Measurements from ENCODE around the gene GLI3. TPM values are rescaled to one million over a fixed set of nuclear protein-coding genes. Genes with fewer than 3 reads are reported as not detected.

Gene GLI3
- total and polyA plus RNA-seq, 2 of the 4 experiments (the other 2 are of a cell fraction), result 1.3 to 3.9 TPM

DNA sequence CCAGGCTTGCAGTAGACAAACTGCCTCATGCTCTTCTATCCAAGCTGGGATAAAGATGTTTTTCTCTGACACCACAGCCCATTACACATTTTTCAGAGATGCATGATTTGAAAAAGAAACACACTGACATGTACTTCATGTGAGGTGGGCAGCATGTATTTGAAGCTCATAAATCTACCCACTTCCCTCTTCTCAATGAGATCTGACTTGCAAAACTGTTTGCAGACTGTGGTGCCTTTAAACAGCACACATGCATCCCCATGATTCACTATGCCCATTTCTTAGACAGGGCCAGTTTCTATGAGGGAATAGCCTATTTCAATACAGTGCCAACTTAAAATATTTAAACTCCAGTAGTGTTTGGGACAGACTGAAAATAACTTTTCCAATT, 109.8 kb downstream of the GLI3 start:
- TF ChIP-seq RCOR1 (IDR thresholded peaks at IDR 0.05; ENCODE audit: insufficient replicate concordance, low read length) (no peak), CTCF (conservative IDR thresholded peaks at IDR 0.05; ENCODE audit: low read depth, low read length) (no peak), ELK1 (IDR thresholded peaks at IDR 0.05; ENCODE audit: borderline replicate concordance, low read depth, low read length) (no peak), MAFK (IDR thresholded peaks at IDR 0.05; ENCODE audit: low read depth, low read length) (no peak), SMC3 (IDR thresholded peaks at IDR 0.05; ENCODE audit: low read depth, low read length) (no peak), FOS (IDR thresholded peaks at IDR 0.05; ENCODE audit: low read depth, low read length) (no peak), MAZ (IDR thresholded peaks at IDR 0.05; ENCODE audit: borderline replicate concordance, low read depth, low read length) (no peak), POLR2A (IDR thresholded peaks at IDR 0.05; ENCODE audit: low read depth, low read length) (no peak)
- TF ChIP-seq, protein P1, sequence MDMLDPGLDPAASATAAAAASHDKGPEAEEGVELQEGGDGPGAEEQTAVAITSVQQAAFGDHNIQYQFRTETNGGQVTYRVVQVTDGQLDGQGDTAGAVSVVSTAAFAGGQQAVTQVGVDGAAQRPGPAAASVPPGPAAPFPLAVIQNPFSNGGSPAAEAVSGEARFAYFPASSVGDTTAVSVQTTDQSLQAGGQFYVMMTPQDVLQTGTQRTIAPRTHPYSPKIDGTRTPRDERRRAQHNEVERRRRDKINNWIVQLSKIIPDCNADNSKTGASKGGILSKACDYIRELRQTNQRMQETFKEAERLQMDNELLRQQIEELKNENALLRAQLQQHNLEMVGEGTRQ (IDR thresholded peaks at IDR 0.05; ENCODE audit: low read depth, low read length), result no peak
- dilution Hi-C loops (cut with HindIII; ENCODE audit: low sequenced_read_pairs, unreplicated experiment), result no loop called here
- Histone ChIP-seq H2AK9ac (replicated peaks; ENCODE audit: low read depth, low read length, poor library complexity) (no peak overlapping the region), H2AK5ac (ENCODE audit: low read depth, low read length) (no peak overlapping the region), H2BK120ac (ENCODE audit: low read depth, low read length) (no peak overlapping the region), H3K23ac (ENCODE audit: low read depth, low read length) (no peak overlapping the region), H3K56ac (ENCODE audit: extremely low read depth, insufficient read depth, low read length) (no peak overlapping the region), H2AFZ (replicated peaks; ENCODE audit: low read length, poor library complexity) (no peak overlapping the region), H3K9me3 (ENCODE audit: control insufficient read depth, insufficient read depth, low read length) (no peaks in the 10 kb centered on the region; the same call in 1 of the 2 replicates), H4K8ac (ENCODE audit: low read depth in 2 of 2, low read length in 2 of 2) (no peak overlapping the region), H3K18ac (ENCODE audit: low read depth, low read length) (no peak overlapping the region), H2BK5ac (ENCODE audit: low read depth, low read length, poor library complexity, severe bottlenecking) (no peak overlapping the region), H4K91ac (ENCODE audit: insufficient read depth, low read depth, low read length) (no peak overlapping the region), H3K36me3 (ENCODE audit: control insufficient read depth, insufficient read depth, low read length) (peaks cover 2% of the 10 kb centered on the region; the same call in 1 of the 2 replicates), H3K27me3 (ENCODE audit: control insufficient read depth, insufficient read depth, low read length) (no peaks in the 10 kb centered on the region), H3K4me1 (ENCODE audit: control insufficient read depth, insufficient read depth, low read length) (no peaks in the 10 kb centered on the region), H3K9ac (ENCODE audit: low read depth, low read length) (no peak overlapping the region), H2BK15ac (ENCODE audit: low read depth, low read length) (no peak overlapping the region), H3K27ac (ENCODE audit: insufficient read depth, low read length) (no peak overlapping the region), H3K9me1 (ENCODE audit: insufficient read depth, low read length) (no peaks in the 10 kb centered on the region), H4K20me1 (ENCODE audit: insufficient read depth, low read length) (peaks cover 3% of the 10 kb centered on the region; the same call in 1 of the 2 replicates), H3K4me3 (ENCODE audit: insufficient read depth, low read depth, low read length) (no peak overlapping the region), H2BK20ac (ENCODE audit: low read depth, low read length) (no peak overlapping the region), H3K4ac (ENCODE audit: low read depth, low read length) (no peak overlapping the region), H3K79me1 (ENCODE audit: low read depth in 1 of 2, low read length in 2 of 2) (peaks cover 5 to 11% of the 10 kb centered on the region in 2 experiments; a peak in 2 of 4 replicates), H3K14ac (replicated peaks; ENCODE audit: low read depth, low read length) (no peak overlapping the region), H3K4me2 (ENCODE audit: low read depth, low read length) (no peak overlapping the region), H4K5ac (ENCODE audit: low read depth, low read length) (no peak overlapping the region)
- CTCF ChIA-PET, result no interaction called here
- in situ Hi-C loops (cut with MboI; ENCODE audit: low sequenced_read_pairs), result no loop called here
- BruUV-seq (replicated peaks), result no TSS peak
- intact Hi-C loops (cut with micrococcal nuclease), result no loop called here
- DNase-seq, result no peak
- POLR2A ChIA-PET (ENCODE audit: unreplicated experiment), result no interaction called here
- ATAC-seq (ENCODE audit: low read depth), result no peak

All from IMR-90 (cell line).